Panc1 (cell line): Measurements from ENCODE around the gene GNPDA2. TPM values are rescaled to one million over a fixed set of nuclear protein-coding genes. Genes with fewer than 3 reads are reported as not detected.

ENCODE experiments used
- ATAC-seq: fragments of 200-7000 bp; cut with Tn5 transposase; 2 replicates; pipeline ENCODE4 v1.9.1; 2020; ENCODE audit warnings: mild to moderate bottlenecking, moderate library complexity
- BruUV-seq: library from RNA; stranded (reverse); fragments of 400-500 nt; replicated peaks from 2 replicates; lab custom pipeline; 2021; lab: Mats Ljungman, UMichigan
- CTCF ChIA-PET: fragments of 300-600 bp; sonication (Branson Sonifier 250); formaldehyde crosslinking; loops from one replicate; lab custom pipeline; 2022; ENCODE audit warnings: antibody characterized with exemption; lab: Charles Lee
- POLR2A ChIA-PET: fragments of 300-600 bp; sonication (Branson Sonifier 250); formaldehyde crosslinking; loops from one replicate; lab custom pipeline; 2022; ENCODE audit warnings: antibody characterized with exemption; lab: Charles Lee
- DNase-seq: peaks from one replicate; pipeline ENCODE4 v3.0.0-alpha.2; 2010; ENCODE audit warnings: low read depth, low spot score
- H3K27ac ChIP-seq: 2 replicates; pipeline ENCODE4 v1.5.1; 2011; ENCODE audit warnings: mild to moderate bottlenecking, low read length, inconsistent platforms
- H3K27me3 ChIP-seq: fragments of 200-500 bp; sonication (Bioruptor generic); 2 replicates; pipeline ENCODE4 v1.6.0; 2014; ENCODE audit warnings: low read length, inconsistent platforms; ENCODE audit not compliant: control insufficient read depth, insufficient read depth
- H3K36me3 ChIP-seq: fragments of 200-500 bp; sonication (Bioruptor generic); 2 replicates; pipeline ENCODE4 v1.5.1; 2014; ENCODE audit warnings: inconsistent platforms, mild to moderate bottlenecking, low read length, moderate library complexity; ENCODE audit not compliant: control insufficient read depth, insufficient read depth
- H3K4me1 ChIP-seq: 2 replicates; pipeline ENCODE4 v1.5.1; 2011; ENCODE audit warnings: inconsistent platforms, mild to moderate bottlenecking, low read length, moderate library complexity; ENCODE audit not compliant: control insufficient read depth, insufficient read depth
- H3K4me3 ChIP-seq, 2 experiments: 2 replicates each; pipeline ENCODE4 v1.5.1; 2011 to 2012; ENCODE audit warnings: low read depth in 2 of 2, low read length in 2 of 2, mild to moderate bottlenecking in 2 of 2, inconsistent platforms in 1 of 2, moderate library complexity in 1 of 2
- H3K9me3 ChIP-seq: fragments of 200-500 bp; sonication (Bioruptor generic); 2 replicates; pipeline ENCODE4 v1.5.1; 2014; ENCODE audit warnings: low read depth, mild to moderate bottlenecking, inconsistent platforms, low read length, moderate library complexity; ENCODE audit not compliant: control insufficient read depth, insufficient read depth
- CTCF ChIP-seq: fragments of 450-650 bp; IDR thresholded peaks from 2 replicates; pipeline ENCODE4 v1.5.1; 2017; ENCODE audit warnings: mild to moderate bottlenecking
- POLR2AphosphoS5 ChIP-seq: IDR thresholded peaks from 2 replicates; pipeline ENCODE4 v1.6.1; 2012; ENCODE audit warnings: mild to moderate bottlenecking, low read depth, low read length, moderate library complexity
- REST ChIP-seq, 2 experiments: IDR thresholded peaks; 2 replicates each; pipeline ENCODE4 v1.6.1; 2011 to 2012; ENCODE audit warnings: low read depth in 2 of 2, control low read depth in 1 of 2, low read length in 1 of 2, mild to moderate bottlenecking in 1 of 2, moderate library complexity in 1 of 2; ENCODE audit not compliant: insufficient read depth in 1 of 2
- SIN3A ChIP-seq: IDR thresholded peaks from 2 replicates; pipeline ENCODE4 v1.6.1; 2012; ENCODE audit warnings: low read depth, mild to moderate bottlenecking, low read length, moderate library complexity, borderline replicate concordance; ENCODE audit not compliant: insufficient read depth
- TCF7L2 ChIP-seq: IDR thresholded peaks from 2 replicates; pipeline ENCODE4 v1.6.1; 2011; ENCODE audit warnings: mild to moderate bottlenecking, low read depth, low read length, inconsistent platforms
- in situ Hi-C: cut with HindIII; loops from 2 replicates; pipeline ENCODE4 v1.10.0; 2016; ENCODE audit warnings: low sequenced_read_pairs, low pct_unique_long_range_greater_than_20kb
- intact Hi-C: fragments of 100-400 bp; cut with micrococcal nuclease; formaldehyde crosslinking; loops from one replicate; pipeline ENCODE4 v1.10.0; 2022; ENCODE audit not compliant: unreplicated experiment
- total RNA-seq: library from RNA; stranded (reverse); gene quantifications from one replicate; pipeline ENCODE4 v1.2.1, GENCODE V29; 2021; ENCODE audit not compliant: unreplicated experiment

The GNPDA2 gene
- total RNA-seq, 1 experiment from 2014 or later: 17.9 TPM

GRCh38 chr4:44761306-44761705 is 35.0 kb upstream of the GNPDA2 start:
- in situ Hi-C loops (no loop called here), intact Hi-C loops (loop anchor here (5.0 to 10.0 kb wide), 3 partner anchors 156 to 1511 kb away; no protein-coding TSS in a partner anchor)
- DNase-seq: no peak
- H3K4me3 ChIP-seq: no peak overlapping the region
- H3K27ac ChIP-seq: no peak overlapping the region
- ChIA-PET POLR2A (no interaction called here), CTCF (no interaction called here)
- no peaks in the 10 kb centered on the region for H3K4me1 ChIP-seq
- no TSS peak for BruUV-seq
- no peak for TF ChIP-seq POLR2AphosphoS5
- TF ChIP-seq SIN3A: no peak
- TF ChIP-seq TCF7L2: no peak
- no peak for TF ChIP-seq CTCF
- TF ChIP-seq REST (IDR thresholded peaks at IDR 0.05; ENCODE audit: insufficient read depth in 1 of 2, low read depth in 2 of 2, low read length in 1 of 2): no peak
- no peak for ATAC-seq
- no peaks in the 10 kb centered on the region for H3K27me3 ChIP-seq
- no peaks in the 10 kb centered on the region for H3K36me3 ChIP-seq
- H3K9me3 ChIP-seq: no peaks in the 10 kb centered on the region

GRCh38 chr4:44760142-44760898 is 34.0 kb upstream of the GNPDA2 start:
- ChIA-PET CTCF (interaction anchor here (0.5 kb wide), 1 partner anchor 167 kb away, joined by 3 read pairs; no protein-coding TSS in a partner anchor), POLR2A (no interaction called here)
- no peak overlapping the region for H3K27ac ChIP-seq
- TF ChIP-seq REST (IDR thresholded peaks at IDR 0.05; ENCODE audit: insufficient read depth in 1 of 2, low read depth in 2 of 2, low read length in 1 of 2) (no peak), CTCF (peak; percentile 53; the same call in 1 of the 2 replicates)
- H3K9me3 ChIP-seq: no peaks in the 10 kb centered on the region
- intact Hi-C loops: loop anchor here (5.0 to 10.0 kb wide), 3 partner anchors 157 to 1512 kb away; no protein-coding TSS in a partner anchor
- BruUV-seq: no TSS peak
- H3K4me1 ChIP-seq: no peaks in the 10 kb centered on the region
- ATAC-seq (no peak), DNase-seq (peak; percentile 5)
- in situ Hi-C loops: no loop called here
- no peaks in the 10 kb centered on the region for H3K36me3 ChIP-seq
- H3K4me3 ChIP-seq: no peak overlapping the region
- no peaks in the 10 kb centered on the region for H3K27me3 ChIP-seq
